GM12864 (cell line): ENCODE measurements around the gene ASPHD2.

Experiments
- DNase-seq: peaks from one replicate; pipeline ENCODE4 v3.0.0-alpha.2; 2011; ENCODE audit warnings: low read depth
- H3K4me3 ChIP-seq: 2 replicates; pipeline ENCODE4 v1.5.1; 2011; ENCODE audit warnings: mild to moderate bottlenecking, low read depth, low read length, control low read depth
- TF ChIP-seq, protein P1 (sequence below): IDR thresholded peaks from 2 replicates; pipeline ENCODE4 v1.5.1; 2011; ENCODE audit warnings: low read depth, mild to moderate bottlenecking, moderate library complexity, low read length, control low read depth, inconsistent platforms; ENCODE audit errors: missing control alignments

Gene ASPHD2

DNA sequence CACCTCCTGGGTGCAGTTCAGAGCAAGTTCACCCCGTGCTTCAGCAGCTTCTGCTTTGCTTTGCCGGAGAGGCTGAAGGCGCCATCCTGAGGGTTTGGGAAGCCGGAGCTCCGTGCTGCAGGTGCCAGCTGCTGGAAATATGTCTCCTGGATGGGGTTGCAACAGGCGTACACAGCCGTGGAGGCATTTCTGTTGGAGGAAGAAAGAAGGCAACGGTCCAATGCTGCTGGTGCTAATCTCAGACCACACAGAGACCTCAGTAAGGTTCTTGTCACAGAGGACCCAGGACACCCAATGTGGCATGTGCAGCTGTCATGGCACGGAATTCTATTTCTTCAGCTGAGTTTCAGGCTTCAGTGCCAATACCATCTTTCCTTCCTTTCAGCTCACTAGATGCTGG is 24.2 kb downstream of the ASPHD2 start:
- DNase-seq = no peak
- TF ChIP-seq, protein P1, sequence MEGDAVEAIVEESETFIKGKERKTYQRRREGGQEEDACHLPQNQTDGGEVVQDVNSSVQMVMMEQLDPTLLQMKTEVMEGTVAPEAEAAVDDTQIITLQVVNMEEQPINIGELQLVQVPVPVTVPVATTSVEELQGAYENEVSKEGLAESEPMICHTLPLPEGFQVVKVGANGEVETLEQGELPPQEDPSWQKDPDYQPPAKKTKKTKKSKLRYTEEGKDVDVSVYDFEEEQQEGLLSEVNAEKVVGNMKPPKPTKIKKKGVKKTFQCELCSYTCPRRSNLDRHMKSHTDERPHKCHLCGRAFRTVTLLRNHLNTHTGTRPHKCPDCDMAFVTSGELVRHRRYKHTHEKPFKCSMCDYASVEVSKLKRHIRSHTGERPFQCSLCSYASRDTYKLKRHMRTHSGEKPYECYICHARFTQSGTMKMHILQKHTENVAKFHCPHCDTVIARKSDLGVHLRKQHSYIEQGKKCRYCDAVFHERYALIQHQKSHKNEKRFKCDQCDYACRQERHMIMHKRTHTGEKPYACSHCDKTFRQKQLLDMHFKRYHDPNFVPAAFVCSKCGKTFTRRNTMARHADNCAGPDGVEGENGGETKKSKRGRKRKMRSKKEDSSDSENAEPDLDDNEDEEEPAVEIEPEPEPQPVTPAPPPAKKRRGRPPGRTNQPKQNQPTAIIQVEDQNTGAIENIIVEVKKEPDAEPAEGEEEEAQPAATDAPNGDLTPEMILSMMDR = no peak

DNA sequence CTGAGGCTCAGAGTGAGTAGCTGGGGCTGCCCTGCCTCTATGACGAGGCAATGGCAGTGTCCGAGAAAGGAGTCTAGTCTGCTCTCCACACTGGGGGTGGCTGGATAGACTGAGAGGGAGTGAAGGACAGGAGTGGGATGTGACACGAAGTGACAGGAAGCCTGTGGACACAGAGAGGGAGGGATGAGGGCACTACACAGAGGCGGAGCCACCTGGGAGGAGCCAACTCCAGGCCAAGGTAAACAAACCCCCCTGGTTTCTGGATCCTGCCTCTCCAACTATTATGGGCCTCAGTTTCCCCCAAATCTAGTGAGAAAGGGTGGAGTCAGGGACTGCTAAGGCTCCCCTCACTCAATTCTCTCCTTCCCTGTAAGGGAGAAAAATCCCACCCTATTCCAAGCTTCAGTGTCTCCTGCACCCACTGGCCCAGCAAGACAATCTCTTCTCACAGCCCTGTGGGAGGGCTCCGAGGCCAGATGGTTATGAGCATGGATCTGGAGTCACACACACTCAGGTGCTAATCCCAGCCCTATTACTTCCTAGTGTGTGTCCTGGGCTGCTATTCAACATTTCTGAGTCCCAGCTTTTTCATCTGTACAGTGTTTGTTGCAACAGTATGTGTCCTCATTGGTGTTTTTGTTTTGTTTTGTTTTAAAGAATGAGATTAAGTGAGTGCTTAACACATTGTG is 24.9 kb downstream of the ASPHD2 start:
- no peak overlapping the region for H3K4me3 ChIP-seq
- TF ChIP-seq, protein P1 = no peak
- DNase-seq = no peak

More for the DNA sequence above, 24.2 kb downstream of the ASPHD2 start:
- no peak overlapping the region for H3K4me3 ChIP-seq

DNA sequence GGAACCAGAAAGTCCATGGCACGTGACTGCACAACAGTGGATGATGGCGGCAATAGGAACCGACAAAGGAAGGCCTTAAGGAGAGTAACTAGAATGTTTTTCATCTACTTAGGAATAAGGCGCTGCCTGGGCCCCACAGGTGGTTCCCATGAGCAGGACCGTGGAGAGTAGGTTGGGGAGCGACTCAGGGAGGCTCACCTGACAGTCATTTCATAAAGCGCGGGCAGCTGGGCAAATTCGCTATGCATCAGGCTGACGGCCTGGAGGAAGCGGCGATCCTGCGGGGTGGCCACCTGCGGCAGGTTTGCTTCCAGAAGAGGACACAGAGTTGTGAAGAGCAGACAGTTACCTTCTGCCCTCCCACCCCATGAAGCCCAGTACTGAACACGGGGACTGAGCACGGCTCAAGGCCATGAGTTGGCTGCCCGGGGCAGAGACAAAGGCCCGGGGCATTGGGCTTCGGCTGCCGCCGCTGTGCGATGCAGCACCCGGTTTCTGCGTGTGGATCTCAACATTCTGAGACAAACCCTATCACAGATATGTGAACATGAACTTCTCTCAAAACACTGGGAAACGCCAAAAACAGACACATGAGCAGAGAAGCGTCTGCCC is 28.7 kb downstream of the ASPHD2 start:
- no peak for DNase-seq
- TF ChIP-seq, protein P1 = no peak

DNA sequence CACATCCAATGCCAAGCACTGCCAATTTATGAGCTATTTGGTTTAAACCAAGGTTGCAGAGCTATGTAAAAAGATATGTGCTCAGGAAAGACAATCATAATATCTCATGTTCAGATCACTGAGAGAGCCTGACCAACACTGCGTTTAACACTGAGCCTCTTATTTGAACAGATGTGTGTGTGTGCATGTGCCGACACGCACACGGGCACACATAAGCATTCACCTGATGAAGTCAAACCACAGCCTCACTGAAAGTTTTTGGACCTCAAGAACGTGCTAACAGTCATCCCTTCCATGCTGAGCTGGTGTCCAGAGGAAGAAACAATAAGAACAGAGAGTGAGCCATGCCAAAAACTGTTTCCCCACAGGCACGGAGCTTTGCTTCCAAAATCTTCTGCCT is 31.1 kb downstream of the ASPHD2 start:
- TF ChIP-seq, protein P1 = no peak
- no peak overlapping the region for H3K4me3 ChIP-seq
- no peak for DNase-seq

More for the DNA sequence above, 28.7 kb downstream of the ASPHD2 start:
- H3K4me3 ChIP-seq = no peak overlapping the region

DNA sequence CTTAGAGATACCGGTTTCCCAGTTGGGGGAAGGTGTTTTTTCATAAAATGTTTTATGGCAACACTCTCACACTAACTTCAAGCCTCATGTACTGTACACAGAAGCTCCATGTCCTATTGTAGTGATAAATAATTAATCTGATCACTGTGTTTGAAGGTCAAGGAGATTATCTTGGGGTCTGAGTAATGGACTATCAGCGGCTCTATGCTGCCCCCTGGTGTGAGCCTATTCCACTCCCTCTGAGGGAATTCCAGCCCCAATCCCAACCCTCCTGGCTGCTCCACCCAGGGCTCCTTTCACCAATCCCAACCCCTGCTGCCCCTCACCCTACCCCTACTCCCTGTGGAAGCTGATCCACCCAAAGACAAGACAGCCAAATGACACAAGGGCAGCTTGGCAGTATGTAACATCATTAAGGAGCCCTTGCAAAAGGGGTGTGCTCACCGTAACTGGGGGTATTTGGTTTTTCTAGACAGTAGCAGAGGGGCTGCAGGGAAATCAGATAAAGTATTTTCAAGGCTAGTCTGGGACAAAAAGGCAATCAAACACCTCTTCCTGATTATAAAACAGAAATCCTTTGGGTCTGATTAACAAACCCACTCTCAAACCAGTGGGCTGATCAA is 32.2 kb downstream of the ASPHD2 start:
- H3K4me3 ChIP-seq = no peak overlapping the region
- TF ChIP-seq, protein P1 = peak; percentile 85
- DNase-seq = no peak

DNA sequence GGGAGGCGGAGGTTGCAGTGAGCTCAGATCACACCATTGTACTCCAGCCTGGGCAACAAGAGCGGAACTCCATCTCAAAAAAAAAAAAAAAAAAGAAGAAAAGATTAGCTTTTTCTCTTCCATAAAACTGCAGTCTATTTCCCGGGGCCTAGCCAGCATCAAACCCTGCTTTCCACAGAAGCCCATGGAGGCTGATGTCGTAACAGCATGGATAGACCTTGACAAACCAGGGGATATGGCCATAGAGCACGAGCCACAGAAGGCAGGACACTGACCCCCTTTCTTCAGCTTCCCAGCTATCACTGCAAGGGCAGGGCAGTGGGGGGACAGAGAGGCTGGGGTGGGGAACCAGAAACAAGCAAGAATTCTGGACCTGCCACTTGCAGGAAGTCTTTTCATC is 33.0 kb downstream of the ASPHD2 start:
- TF ChIP-seq, protein P1 = no peak
- no peak for DNase-seq
- H3K4me3 ChIP-seq = no peak overlapping the region

DNA sequence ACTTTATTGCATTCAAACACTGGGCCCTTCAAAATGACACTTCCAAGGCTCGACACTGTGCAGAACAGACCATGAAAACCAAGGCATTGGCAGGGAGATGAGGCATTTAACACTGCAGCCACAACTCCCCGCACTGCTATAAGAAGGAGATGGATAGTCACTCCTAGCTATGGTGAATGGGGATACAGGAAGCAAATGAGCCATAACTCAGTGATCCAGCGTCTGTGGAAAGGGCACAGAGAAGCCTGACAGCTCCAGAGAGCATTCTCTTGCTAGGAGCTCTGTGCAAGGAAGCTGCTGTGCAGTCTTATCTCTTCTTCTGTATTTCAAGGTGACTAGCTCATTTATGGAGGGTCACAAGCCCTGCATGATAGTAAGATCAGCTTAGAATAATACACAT is 33.6 kb downstream of the ASPHD2 start:
- TF ChIP-seq, protein P1 = no peak
- no peak overlapping the region for H3K4me3 ChIP-seq
- DNase-seq = no peak
